Measurements from ENCODE around the gene ANLN. TPM values are rescaled to one million over a fixed set of nuclear protein-coding genes. Genes with fewer than 3 reads are reported as not detected.
A peak's percentile ranks its signal among the peaks of the same experiment; 100 is the strongest.
"Not testable (repeated sequence)": the region's sequence is repeated elsewhere in the genome, so short reads cannot be mapped to it uniquely, and the experiment has no call there.

The ANLN gene
- total RNA-seq, 3 donors from 2014 or later, result 1.8 to 4.1 (median 2.4) TPM

GRCh38 chr7:36455646-36456045 lies 66.0 kb downstream of the ANLN start:
- Mint-ChIP-seq H3K9me3 (no peaks in the 10 kb centered on the region), H3K4me1 (ENCODE audit: low read depth) (no peaks in the 10 kb centered on the region), H3K36me3 (ENCODE audit: insufficient read depth) (no peaks in the 10 kb centered on the region), H3K27me3 (ENCODE audit: low read depth) (no peaks in the 10 kb centered on the region), H3K4me3 (no peak overlapping the region)
- DNase-seq (no peak), ATAC-seq (no peak)

- Mint-ChIP-seq H3K9me3 (no peaks in the 10 kb centered on the region), H3K4me1 (ENCODE audit: low read depth) (no peaks in the 10 kb centered on the region), H3K36me3 (ENCODE audit: insufficient read depth) (no peaks in the 10 kb centered on the region), H3K27me3 (ENCODE audit: low read depth) (no peaks in the 10 kb centered on the region), H3K4me3 (no peak overlapping the region)
- DNase-seq (no peak), ATAC-seq (no peak)
Measured at GRCh38 chr7:36456138-36456537, 66.5 kb downstream of the ANLN start.

GRCh38 chr7:36456548-36456947 lies 66.9 kb downstream of the ANLN start:
- Mint-ChIP-seq H3K36me3 (ENCODE audit: insufficient read depth) (no peaks in the 10 kb centered on the region), H3K4me1 (ENCODE audit: low read depth) (no peaks in the 10 kb centered on the region), H3K4me3 (no peak overlapping the region), H3K27me3 (ENCODE audit: low read depth) (no peaks in the 10 kb centered on the region), H3K9me3 (no peaks in the 10 kb centered on the region)
- no peak for ATAC-seq
- DNase-seq, result no peak

GRCh38 chr7:36459236-36459960 lies 69.7 kb downstream of the ANLN start:
- Mint-ChIP-seq H3K4me3 (no peak overlapping the region), H3K9me3 (no peaks in the 10 kb centered on the region), H3K4me1 (ENCODE audit: low read depth) (no peaks in the 10 kb centered on the region), H3K27me3 (ENCODE audit: low read depth) (no peaks in the 10 kb centered on the region), H3K36me3 (ENCODE audit: insufficient read depth) (no peaks in the 10 kb centered on the region)
- no peak for DNase-seq
- no peak for ATAC-seq

GRCh38 chr7:36460811-36461429 lies 71.3 kb downstream of the ANLN start:
- Mint-ChIP-seq H3K36me3 (ENCODE audit: insufficient read depth) (no peaks in the 10 kb centered on the region), H3K4me1 (ENCODE audit: low read depth) (no peaks in the 10 kb centered on the region), H3K9me3 (no peaks in the 10 kb centered on the region), H3K27me3 (ENCODE audit: low read depth) (no peaks in the 10 kb centered on the region), H3K4me3 (no peak overlapping the region)
- DNase-seq, result no peak
- ATAC-seq, result no peak

- no peak for ATAC-seq
- no peaks in the 10 kb centered on the region for H3K27me3 Mint-ChIP-seq (ENCODE audit: low read depth)
- H3K9me3 Mint-ChIP-seq, result no peaks in the 10 kb centered on the region
- H3K4me3 Mint-ChIP-seq, result no peak overlapping the region
- no peak for DNase-seq
- H3K4me1 Mint-ChIP-seq (ENCODE audit: low read depth), result no peaks in the 10 kb centered on the region
- no peaks in the 10 kb centered on the region for H3K36me3 Mint-ChIP-seq (ENCODE audit: insufficient read depth)
Measured at GRCh38 chr7:36462551-36463137, 73.0 kb downstream of the ANLN start.

- ATAC-seq, result no peak
- Mint-ChIP-seq H3K9me3 (no peaks in the 10 kb centered on the region), H3K4me3 (no peak overlapping the region), H3K36me3 (ENCODE audit: insufficient read depth) (no peaks in the 10 kb centered on the region), H3K27me3 (ENCODE audit: low read depth) (peaks cover 3% of the 10 kb centered on the region), H3K4me1 (ENCODE audit: low read depth) (no peaks in the 10 kb centered on the region)
- no peak for DNase-seq
Measured at GRCh38 chr7:36464271-36464670, 74.6 kb downstream of the ANLN start.

GRCh38 chr7:36466001-36466400 lies 76.3 kb downstream of the ANLN start:
- H3K36me3 Mint-ChIP-seq (ENCODE audit: insufficient read depth); DNase-seq; H3K27me3 Mint-ChIP-seq (ENCODE audit: low read depth); H3K9me3 Mint-ChIP-seq; ATAC-seq; H3K4me3 Mint-ChIP-seq; H3K4me1 Mint-ChIP-seq (ENCODE audit: low read depth): not testable (repeated sequence)

GRCh38 chr7:36468370-36469101 lies 78.9 kb downstream of the ANLN start:
- ATAC-seq, result no peak
- no peaks in the 10 kb centered on the region for H3K9me3 Mint-ChIP-seq

GRCh38 chr7:36469236-36469635 lies 79.6 kb downstream of the ANLN start:
- ATAC-seq (no peak), DNase-seq (no peak)
- Mint-ChIP-seq H3K36me3 (ENCODE audit: insufficient read depth) (no peaks in the 10 kb centered on the region), H3K4me3 (no peak overlapping the region), H3K27me3 (ENCODE audit: low read depth) (peaks cover 7% of the 10 kb centered on the region), H3K9me3 (no peaks in the 10 kb centered on the region), H3K4me1 (ENCODE audit: low read depth) (peaks cover 1% of the 10 kb centered on the region)

More at GRCh38 chr7:36468370-36469101, 78.9 kb downstream of the ANLN start:
- no peak overlapping the region for H3K4me3 Mint-ChIP-seq
- no peaks in the 10 kb centered on the region for H3K4me1 Mint-ChIP-seq (ENCODE audit: low read depth)
- no peak for DNase-seq
- H3K27me3 Mint-ChIP-seq (ENCODE audit: low read depth), result peaks cover 7% of the 10 kb centered on the region
- no peaks in the 10 kb centered on the region for H3K36me3 Mint-ChIP-seq (ENCODE audit: insufficient read depth)

GRCh38 chr7:36472141-36472729 lies 82.6 kb downstream of the ANLN start:
- Mint-ChIP-seq H3K4me1 (ENCODE audit: low read depth) (peaks cover 6% of the 10 kb centered on the region), H3K9me3 (peaks cover 2% of the 10 kb centered on the region), H3K27me3 (ENCODE audit: low read depth) (peaks cover 7% of the 10 kb centered on the region), H3K4me3 (no peak overlapping the region), H3K36me3 (ENCODE audit: insufficient read depth) (no peaks in the 10 kb centered on the region)
- DNase-seq, result no peak
- no peak for ATAC-seq

- DNase-seq (no peak), ATAC-seq (no peak)
- peaks cover 4% of the 10 kb centered on the region for H3K27me3 Mint-ChIP-seq (ENCODE audit: low read depth)
- H3K4me1 Mint-ChIP-seq (ENCODE audit: low read depth), result peaks cover 6% of the 10 kb centered on the region
- H3K4me3 Mint-ChIP-seq, result no peak overlapping the region
- H3K9me3 Mint-ChIP-seq, result peaks cover 2% of the 10 kb centered on the region
- H3K36me3 Mint-ChIP-seq (ENCODE audit: insufficient read depth), result no peaks in the 10 kb centered on the region
Measured at GRCh38 chr7:36473454-36474282, 84.0 kb downstream of the ANLN start.

GRCh38 chr7:36474283-36475010 lies 84.8 kb downstream of the ANLN start:
- peaks cover 2% of the 10 kb centered on the region for H3K27me3 Mint-ChIP-seq (ENCODE audit: low read depth)
- no peaks in the 10 kb centered on the region for H3K36me3 Mint-ChIP-seq (ENCODE audit: insufficient read depth)
- DNase-seq, result no peak
- H3K9me3 Mint-ChIP-seq, result peaks cover 8% of the 10 kb centered on the region
- peaks cover 6% of the 10 kb centered on the region for H3K4me1 Mint-ChIP-seq (ENCODE audit: low read depth)
- ATAC-seq, result peak in 1 of 2 donors; percentile 37
- H3K4me3 Mint-ChIP-seq, result no peak overlapping the region
